NCI-H2171 (cell line): ENCODE measurements around the gene TSHZ2.
"Not testable (repeated sequence)": the region's sequence is repeated elsewhere in the genome, so short reads cannot be mapped to it uniquely, and the experiment has no call there.

Experiments used
- DNase-seq: peaks from one replicate; lab custom pipeline; 2025; lab: John Stamatoyannopoulos, UW

TSHZ2 gene

DNA sequence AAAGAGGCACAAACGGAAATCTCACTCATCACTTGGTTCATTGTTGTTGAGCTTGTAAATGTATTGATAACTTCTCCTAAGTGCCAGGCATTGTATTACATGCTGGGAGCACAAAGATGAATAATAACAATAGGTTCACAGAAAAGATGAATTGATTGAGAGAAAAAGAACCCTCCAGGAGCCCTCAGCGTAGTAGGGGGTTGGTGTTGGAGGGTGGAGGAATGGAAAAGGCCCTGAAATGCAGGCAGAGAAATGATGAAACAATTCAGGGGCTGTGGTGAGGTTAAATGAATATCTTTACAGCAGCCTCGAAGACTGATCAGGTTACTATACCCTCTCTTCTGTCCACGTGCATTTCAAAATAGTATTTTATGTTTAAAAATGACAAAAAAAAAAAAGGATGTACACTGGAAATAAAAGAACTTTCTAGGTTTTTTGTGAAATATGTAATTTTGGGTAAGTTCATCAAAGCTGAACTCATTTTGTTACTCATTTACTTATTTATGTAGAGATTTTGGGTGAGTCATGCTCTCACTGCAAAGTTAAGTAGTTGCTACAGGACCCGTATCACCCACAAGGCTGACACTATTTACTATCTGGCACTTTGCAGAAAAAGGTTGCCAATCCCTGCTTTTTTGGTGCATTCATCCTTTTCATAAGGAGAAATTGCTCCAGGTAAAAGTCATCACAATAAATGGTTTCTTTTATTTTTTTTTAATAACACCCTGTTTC, 344.2 kb downstream of the TSHZ2 start:
- DNase-seq = no peak

- DNase-seq = no peak
Observed at GRCh38 chr20:53319200-53319599, 347.0 kb downstream of the TSHZ2 start.

GRCh38 chr20:53319716-53320115, 347.6 kb downstream of the TSHZ2 start:
- no peak for DNase-seq

- no peak for DNase-seq
Observed at GRCh38 chr20:53320701-53321100, 348.5 kb downstream of the TSHZ2 start.

DNA sequence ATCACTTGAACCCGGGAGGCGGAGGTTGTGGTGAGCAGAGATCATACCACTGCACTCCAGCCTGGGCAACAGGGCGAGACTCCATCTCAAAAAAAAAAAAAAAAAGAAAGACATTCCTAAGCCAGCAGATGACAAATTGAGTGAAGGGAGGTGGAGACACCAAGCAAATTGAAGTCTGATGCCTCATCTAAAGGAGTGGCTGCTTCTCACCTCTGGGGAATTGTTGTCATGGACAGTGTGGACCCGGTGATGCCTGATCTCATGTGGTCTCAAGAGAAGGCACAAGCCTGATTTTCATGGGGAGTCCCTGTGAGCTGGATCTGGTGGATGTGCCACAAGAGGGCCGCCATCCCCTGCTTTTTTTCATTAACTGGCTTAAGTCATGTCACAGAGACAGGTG, 349.4 kb downstream of the TSHZ2 start:
- no peak for DNase-seq

DNA sequence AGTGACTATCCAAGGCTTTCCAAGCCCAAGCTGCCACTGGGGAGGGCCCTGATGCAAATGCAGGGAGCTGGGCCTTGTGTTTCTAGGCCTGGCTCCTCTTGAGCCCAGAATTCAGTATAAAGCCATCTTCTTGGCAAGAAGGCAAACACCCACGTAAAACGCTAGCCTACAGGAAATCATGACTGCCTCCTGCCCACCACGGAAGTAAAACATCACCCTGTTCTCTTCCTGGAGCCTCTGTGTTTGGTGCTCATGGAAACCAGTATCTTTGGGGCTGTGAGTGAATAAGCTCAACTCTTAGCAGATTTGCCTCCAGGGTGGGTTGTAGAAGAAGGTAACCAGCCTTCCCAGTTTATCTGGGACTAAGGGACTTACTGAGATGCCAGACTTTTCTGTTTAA, 350.5 kb downstream of the TSHZ2 start:
- DNase-seq = no peak

DNA sequence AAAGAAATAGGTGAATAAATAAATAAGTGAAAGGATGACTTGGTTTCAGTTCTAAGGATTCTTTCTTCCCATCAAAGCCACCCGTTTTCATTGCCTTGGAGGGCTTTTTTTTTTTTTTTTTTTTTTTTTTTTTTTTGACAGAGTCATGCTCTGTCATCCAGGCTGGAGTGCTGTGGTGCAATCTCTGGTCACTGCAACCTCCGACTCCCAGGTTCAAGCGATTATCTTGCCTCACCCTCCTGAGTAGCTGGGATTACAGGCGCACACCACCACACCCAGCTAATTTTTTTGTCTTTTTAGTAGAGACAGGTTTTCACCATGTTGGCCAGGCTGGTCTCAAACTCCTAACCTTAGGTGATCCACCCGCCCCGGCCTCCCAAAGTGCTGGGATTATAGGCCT, 351.3 kb downstream of the TSHZ2 start:
- not testable (repeated sequence) for DNase-seq

DNA sequence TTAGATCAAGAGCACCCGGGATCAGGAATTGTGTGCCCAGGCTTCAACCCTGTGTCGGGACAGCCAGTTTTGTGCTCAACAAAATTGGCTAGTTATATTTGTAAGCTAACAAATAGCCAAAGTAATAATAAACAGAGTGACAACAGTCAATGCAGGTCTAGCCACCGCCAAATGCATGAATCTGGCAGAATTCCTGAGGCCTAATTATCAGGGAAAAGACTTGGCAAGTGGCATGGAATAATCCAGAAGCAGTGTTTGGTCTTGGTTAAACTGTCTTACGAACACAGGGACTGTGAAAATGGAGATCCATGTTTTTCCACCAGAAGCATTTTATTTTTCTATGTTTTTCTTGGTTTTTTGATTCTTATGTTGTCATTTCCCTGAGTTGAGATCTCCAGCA, 352.7 kb downstream of the TSHZ2 start:
- DNase-seq = no peak

DNA sequence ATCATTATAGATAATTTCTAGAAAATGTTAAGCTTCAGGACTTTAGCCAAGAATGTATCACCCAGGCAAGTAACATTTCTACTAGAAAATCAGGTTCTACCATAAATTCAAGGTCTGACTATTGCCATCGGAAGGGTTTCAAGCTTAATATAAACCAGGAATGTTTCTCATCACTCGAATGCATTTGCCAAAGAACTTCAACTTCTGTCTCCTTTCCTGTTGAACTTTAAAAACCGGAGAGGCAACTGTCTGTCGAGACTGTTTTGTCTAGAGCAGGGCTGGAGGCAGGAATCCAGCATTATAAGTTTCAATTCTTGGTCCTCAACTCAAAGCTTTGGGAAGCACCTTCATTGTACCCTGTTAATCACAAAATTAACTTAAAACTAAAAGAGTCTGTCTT, 356.8 kb downstream of the TSHZ2 start:
- DNase-seq = no peak

- DNase-seq = no peak
Observed at GRCh38 chr20:53329781-53330180, 357.6 kb downstream of the TSHZ2 start.

DNA sequence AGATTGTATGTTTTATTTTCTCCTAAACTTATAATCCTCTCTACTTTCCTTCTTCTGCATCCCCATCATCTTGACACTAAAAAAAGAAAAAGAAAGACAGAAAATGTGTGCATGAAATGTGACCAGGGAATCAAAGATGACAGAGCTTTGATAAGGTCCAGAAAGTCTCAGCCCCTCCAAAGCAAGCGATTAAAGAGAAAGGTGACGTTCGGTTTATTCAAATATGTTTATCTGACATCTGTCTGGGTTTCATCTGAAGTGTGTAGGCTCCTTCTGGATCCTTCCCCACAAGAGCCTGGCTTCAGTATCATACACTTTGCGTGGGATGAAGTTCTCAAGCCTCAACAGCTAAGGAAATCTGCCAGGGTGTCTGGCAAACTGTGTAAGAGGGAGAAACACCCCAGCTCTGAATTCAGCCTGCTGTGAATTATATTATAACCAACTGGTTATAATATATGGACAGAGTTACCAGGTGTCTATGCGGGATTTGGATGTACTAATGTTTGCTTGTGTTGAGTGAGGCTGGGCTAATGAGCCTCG, 358.5 kb downstream of the TSHZ2 start:
- no peak for DNase-seq

GRCh38 chr20:53331151-53331973, 359.2 kb downstream of the TSHZ2 start:
- no peak for DNase-seq

DNA sequence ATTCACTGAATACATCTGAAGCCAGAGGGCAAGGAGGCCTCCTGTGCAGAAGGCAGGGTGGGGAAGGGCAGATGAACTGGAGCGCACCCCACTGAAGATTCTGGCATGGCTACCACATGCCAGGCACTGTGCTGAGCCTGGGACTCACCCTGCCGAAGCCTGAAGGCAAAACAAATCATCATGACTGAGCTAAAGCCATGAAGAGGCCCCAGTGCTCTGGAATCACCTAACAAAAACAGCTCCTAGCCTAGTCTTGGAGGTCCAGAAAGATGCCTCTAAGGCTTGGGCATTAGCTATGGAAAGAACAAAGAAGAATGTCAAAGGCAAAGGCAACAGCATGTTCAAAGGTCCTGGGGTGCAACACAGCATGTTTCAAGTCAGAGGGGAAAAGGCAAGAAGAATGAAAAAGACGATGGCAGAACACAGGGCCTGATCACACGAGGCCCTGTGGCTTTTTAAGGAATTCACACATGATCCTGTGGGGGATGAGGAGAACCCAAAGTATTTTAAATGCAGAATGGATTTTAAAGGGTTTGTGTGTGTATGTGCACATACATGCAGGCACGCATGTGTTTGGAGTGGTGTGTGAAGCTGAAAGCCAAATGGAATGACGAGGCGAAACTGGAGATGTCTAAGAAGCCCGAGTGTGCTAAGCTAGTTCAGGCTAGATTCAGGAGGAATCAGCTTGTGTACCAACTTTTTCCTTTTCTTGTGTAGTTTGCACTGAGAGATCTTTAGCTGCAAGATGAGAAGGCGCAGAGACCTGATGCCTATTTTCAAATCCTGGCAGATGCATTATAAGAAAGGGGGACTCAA, 360.1 kb downstream of the TSHZ2 start:
- DNase-seq = no peak

DNA sequence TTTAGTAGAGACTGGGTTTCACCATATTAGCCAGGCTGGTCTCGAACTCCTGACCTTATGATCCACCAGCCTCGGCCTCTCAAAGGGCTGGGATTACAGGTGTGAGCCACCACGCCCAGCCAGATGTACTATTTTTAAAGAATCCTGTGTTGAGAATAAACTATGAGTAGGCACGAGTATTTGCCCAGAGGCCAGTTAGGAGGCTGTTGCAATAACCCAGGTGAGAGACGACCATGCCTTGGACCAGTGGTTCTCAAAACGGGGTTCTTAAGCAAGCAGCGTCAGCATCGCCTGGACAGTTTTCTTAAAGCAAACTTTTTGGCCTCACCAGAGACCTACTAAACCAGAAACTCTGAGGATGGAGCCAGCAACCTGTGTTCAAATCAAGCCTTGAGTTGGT, 362.7 kb downstream of the TSHZ2 start:
- no peak for DNase-seq

- peak; percentile 27 for DNase-seq
Observed at GRCh38 chr20:53335555-53335954, 363.4 kb downstream of the TSHZ2 start.

GRCh38 chr20:53336892-53337291, 364.7 kb downstream of the TSHZ2 start:
- DNase-seq = no peak

GRCh38 chr20:53337390-53338101, 365.4 kb downstream of the TSHZ2 start:
- DNase-seq = no peak

GRCh38 chr20:53338716-53339115, 366.6 kb downstream of the TSHZ2 start:
- DNase-seq = no peak

DNA sequence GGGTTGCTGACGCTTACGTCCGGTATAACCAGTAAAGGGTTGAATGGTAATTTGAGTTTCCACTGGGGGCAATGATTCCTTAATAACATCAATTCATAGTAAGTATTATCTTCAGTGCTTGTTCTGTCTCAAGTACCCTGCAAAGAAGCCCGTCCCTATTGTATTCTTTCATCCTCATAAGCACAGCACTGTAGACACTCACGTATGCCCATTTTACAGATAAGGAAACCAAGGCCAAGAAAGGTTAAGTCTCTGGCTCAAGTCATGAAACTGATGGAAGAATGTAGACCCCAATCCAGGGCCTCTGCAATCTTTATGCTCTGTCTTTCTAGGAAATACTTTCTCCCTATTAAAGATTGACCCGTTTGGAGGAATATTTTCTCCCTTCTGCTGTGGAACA, 370.3 kb downstream of the TSHZ2 start:
- no peak for DNase-seq

DNA sequence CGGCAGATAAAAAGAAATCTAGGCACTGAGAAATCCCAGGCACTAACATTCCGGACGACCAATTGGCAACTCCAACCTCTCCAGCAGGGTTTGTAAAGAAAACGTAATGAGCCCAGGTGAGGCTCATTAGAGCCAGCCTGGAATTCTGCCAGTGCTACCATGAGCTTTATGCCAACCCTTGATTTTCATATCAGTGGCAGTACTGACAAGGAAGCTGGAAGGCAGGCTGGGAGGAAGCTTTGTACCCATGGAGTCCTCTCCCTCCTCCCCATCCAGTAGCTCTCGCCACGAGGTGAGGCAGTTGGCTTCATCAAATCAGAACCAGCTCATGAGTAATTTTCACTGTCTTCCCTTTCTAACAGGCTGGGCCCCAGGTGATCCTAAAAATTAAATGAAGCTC, 371.3 kb downstream of the TSHZ2 start:
- no peak for DNase-seq

DNA sequence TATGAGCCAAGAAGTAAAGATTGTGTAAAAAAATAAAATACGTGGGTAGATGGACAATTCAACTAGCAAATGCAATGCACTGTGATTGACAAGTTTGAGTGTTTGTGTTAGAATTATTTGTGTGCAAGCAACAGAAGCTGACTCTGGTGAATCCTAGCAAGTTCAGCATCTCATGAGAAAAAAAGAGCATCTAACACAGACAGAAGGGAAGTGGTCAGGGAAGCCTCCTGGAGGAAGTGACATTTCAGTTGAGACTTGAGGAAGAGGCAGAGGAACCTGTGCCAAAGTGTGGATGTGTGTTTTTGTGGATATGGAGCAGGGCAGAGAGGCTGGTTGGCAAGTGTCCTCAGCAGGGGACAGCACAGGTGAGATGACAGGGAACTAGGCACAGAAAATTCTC, 372.7 kb downstream of the TSHZ2 start:
- DNase-seq = no peak
